HG02938 (cell line): ENCODE measurements around the gene PTBP2.

Source experiments
- ATAC-seq: cut with Tn5 transposase; IDR thresholded peaks from one replicate; pipeline ENCODE4 v1.9.1; 2021; ENCODE audit warnings: mild to moderate bottlenecking, moderate library complexity; ENCODE audit not compliant: unreplicated experiment

The PTBP2 gene

DNA sequence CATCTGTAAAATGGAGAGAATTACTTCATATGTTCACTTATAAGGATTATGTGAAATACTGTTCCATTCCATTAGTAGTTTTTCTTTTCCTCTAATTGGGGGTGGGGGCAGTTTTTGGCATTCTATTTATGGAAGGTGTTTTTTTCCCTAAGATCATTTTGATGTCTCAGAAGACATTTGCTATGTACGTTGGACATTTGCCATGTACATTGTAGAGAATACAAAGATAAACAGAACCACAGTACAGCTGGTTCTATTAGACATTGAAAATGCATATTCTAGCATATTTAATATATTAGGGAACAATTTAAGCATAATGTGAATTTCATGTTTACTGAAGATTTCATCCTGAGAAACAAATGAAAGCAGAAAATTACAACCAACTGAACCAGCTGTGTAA is 98.5 kb downstream of the PTBP2 start:
- no peak for ATAC-seq

DNA sequence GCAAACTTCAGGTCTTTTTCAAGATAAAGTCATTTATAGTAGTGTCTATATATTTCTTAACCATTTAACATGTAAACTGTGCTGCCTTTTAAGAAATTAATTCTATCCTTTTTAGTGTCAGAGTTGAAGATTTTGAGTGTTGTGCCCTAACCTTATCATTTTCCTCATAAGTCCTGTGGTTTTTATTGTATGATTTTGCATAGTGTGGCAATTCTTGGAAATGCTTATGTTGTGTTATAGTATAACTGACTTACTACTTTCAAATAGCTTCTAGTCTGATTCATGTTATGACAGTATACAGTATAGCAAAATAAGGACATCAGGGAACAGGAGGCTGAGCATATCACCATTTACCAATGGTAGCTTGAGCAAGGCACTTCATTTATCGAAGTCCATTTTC is 99.1 kb downstream of the PTBP2 start:
- no peak for ATAC-seq

DNA sequence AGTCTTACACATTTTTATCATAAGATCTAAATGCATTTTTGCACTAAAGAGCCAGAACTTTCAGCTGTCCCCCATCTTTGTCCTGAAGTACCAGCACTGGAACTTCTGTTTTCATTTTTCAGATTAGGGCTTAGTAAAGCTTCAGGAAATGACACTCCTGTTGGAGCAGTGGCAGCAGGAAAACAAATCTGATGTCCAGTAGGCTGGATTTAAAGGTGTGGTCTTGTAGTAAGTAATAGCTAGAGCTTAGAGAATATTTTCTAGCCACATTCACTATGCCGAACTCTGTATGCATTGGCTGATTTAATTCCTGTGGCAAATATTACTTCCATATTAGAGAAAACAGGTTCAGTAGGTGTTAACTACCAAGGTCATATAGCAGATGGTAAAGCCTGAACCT is 103.6 kb downstream of the PTBP2 start:
- no peak for ATAC-seq

DNA sequence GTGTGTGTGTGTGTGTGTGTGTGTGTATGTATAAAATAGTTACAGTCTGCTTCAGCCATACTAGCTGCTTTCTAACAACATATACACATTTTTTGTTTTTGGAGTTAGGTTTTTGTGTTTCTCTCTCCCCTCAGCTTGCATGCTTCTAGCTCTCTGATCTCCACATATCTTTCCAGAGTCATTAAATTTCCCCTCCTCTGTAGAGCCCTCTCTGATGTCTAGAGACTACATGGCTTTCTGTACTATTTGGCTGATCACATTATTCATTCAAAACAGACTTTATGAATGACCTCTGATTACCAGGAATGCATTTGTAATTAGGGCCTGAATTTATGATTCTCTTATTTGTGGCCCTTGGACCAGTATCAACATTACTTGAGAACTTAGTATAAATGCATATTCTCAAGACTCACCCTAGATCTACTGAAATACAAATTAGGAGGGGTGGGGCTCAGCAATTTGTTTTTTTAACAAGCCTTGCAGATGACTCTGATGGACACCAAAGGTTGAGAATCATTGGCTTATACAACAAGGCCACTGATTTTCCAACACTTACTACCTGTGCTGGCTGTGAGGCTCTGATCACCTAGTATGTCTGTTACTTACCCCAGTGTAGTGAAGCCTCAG is 104.5 kb downstream of the PTBP2 start:
- no peak for ATAC-seq

DNA sequence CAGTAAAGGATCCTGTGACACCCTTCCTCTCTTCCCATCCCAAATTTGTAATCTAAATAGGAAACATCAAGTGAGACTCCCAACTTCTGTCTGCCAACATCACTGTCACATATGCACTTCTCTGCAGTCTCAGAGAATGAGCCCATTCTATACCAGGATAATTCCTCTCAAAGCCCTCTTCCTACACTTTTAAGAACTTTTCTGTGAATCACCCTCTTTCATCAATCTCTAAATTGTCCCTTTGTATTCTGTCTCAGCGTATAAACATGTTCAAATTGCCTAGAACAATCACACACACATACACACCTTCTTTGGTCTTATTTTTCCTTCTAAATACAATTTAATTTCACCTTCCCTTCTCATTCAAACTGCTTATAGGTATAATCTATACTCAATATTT is 111.8 kb downstream of the PTBP2 start:
- no peak for ATAC-seq

DNA sequence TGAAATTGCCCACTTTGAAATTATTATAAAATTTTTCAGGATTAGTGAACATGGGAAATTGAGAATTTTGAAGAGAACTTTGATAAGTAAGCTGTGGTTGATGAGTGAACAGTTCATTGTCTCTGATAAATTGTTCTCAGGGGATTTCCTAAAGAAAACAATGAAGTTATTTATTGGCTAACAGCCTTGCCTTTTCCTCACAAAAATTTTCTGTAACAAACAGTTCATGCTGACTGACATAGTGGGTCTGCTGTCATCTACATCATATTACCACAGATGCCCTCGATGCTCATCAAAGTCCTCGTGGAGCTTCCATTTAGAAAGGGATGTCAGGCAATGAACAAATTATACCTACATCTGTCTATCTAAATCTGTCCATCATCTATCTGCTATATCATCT is 113.4 kb downstream of the PTBP2 start:
- no peak for ATAC-seq

DNA sequence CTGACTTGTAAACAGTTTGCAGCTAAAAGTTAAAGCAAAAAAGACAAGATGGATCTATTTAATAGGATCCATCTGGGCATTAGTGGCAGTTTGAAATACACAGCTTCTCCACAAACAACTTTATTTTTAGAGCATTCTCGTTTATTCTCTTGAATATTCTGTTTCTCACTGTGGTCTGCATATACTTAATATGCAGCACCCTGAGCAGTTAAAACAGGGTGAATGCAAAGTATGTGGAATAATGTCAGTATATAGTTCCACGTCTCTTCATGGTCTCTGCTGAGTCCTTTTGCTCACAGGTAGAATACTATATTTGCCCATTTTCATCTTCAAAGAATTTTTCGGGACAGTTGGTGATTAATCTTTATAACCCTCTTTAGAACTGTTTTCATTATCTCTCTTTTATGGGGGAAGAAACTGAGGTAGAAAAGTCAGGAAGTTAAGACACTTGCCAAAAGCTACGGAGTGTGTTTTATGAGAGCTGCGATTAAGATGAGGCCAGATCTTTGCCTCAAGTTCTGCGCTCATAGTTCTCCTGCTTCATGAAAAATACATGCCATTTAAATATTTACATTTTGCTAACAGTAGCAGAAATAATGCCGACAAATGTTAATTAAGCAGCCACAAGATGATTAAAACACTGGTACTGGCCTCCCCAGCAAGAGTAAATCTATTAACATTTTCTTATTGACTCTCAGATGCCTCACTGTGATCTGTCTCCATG is 115.6 kb downstream of the PTBP2 start:
- no peak for ATAC-seq

DNA sequence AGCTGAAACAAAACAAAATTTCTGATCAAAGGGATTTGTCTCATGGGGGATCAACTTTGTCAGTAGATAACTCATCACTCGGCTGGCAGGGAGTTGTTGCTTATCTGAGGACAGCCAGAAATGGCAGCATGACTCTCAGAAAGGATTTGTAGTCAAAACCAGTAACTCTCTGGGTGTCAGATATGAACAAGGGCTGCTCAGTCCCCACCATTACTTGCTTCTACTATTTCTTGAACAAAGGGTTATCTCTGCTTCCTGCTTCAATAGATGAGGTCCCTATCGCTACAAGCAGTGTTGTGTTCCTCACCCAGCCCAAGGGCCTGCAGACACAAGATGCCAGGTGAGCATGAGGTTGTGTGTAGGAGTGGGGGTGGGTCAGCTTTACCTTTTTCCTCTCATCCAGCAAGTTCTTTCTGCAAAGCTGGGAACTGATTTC is 116.2 kb downstream of the PTBP2 start:
- ATAC-seq: no peak

DNA sequence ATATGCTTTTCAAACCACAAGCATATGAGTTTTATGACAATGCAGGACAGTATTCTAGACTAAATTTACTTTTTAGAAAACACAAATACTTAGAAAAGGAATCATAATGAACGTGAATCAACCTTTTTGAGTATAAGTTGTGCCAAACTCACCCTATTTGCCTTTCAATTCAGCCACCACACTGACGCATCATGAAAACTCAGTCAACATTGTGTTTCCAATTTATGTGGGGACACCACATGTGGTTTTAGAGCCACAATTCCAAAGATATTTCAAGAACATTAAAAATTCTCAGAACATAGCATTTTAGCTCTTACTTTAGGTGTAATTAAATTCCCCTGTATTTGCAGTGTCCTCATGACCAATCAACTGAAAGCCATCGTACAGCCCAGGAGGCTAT is 118.8 kb downstream of the PTBP2 start:
- no peak for ATAC-seq

DNA sequence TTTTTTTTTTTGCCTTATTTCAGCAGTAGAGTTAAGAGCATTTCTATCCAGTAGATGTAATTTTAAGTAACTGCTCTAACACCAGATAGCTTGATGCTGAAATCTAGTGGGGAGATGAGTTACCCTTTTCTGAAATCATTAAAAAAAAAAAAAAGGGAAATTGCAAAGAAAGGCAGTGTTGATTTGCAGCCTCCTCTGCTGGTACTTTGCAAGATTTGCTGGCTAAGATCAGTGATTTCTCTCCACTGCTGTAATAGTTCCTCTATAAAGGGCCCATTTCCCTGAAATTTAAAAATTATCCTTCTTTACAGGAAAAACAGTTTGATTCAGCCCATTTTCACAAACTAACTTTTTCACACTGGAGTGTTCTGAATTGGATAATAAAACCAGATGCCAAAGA is 120.6 kb downstream of the PTBP2 start:
- ATAC-seq: no peak

DNA sequence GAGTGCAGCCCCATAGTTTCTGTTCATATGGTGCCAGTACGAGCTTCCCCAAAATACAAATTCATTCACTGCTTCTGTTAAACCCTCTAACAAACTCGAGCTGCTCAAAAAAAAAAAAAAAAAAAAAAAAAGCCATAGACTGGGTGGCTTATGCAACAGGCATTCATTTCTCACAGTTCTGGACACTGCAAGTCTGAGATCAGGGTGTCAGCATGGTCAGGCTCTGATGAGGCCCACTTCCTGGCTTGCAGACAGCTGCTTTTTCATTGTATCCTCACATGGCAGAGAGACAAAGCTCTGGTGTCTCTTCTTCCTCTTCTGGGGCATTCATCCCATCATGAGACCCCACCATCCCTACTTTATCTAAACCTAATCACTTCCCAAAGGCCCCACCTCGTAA is 121.6 kb downstream of the PTBP2 start:
- no peak for ATAC-seq

DNA sequence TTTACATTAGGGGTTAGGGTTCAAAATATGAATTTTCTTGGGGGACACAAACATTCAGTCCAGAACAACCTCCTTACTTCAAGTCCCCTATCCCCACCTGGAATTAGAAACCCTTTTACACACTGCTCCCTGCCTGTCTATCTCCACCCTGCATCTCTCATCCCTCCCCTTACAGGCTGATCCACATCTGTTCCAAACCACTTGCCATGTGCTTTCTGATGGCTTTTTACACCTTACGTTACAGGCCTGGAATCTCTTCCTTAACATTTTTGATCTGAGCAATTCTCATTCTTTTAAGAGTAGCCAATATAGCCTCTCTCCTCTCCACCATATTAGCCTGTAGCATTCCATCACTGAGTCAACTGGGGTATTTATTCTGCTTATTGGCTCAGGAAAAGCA is 122.0 kb downstream of the PTBP2 start:
- no peak for ATAC-seq

DNA sequence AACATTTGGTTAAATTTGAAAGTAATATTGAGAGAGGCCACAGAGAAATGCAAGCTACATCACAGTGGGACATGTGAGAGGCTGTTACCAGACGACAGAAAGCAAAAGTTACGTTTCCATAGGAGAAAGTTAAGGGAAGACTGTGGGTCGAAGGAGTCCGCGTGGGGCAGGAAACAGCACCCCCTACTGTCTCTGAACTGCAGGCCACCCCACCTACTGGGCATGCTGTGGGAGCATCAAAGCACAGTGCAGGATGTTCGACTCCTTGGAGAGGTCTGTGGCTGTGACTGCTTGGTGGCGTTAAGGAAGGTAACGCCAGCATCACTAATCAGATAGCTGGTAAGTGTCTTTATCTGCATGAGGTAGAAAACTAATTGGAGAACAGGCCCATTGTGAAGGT is 123.9 kb downstream of the PTBP2 start:
- ATAC-seq: no peak

DNA sequence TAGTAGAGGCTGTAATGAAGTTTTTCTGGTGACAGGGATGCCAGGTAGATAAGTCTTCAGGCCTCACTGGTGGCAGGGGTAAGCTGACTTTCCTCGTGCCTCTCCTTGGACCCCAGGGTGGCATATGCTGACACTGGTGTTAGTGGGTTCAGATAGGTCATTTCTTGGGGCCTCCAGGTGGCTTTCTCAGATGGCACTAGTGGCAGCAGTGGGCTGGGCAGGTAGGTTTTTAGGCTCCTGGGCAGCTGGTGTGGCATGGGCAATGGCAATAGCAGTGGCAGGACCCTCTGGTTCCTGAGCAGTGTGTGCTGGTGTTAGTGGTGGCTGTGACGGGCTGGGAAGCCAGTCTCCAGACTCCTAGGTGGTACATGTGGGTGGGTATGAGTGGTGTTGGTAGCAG is 140.3 kb downstream of the PTBP2 start:
- ATAC-seq: no peak

DNA sequence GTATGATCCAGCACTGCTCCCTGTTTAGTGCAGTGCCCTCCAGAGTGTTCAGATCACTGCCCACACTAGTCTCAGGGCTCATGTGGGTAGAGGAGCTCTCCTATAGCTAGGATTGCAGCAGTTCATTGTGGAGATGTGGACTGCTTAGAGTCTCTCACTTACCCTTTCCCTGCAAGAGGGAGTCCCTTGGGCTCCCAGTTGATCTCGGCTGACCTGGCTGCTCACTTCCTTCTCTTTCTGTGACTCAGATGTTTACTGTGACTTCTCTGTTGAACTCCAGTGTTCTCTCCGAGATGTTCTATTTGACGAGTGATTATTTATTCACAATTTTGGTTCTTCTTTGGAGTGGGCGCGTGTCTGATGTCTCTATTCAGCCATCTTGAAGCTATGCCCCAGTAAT is 141.9 kb downstream of the PTBP2 start:
- ATAC-seq: no peak
